GM21423 (cell line): ENCODE measurements around the gene C16orf78.

Source experiments
- ATAC-seq: cut with Tn5 transposase; IDR thresholded peaks from one replicate; pipeline ENCODE4 v1.9.1; 2021; ENCODE audit warnings: mild to moderate bottlenecking, moderate library complexity; ENCODE audit not compliant: unreplicated experiment

Gene C16orf78

DNA sequence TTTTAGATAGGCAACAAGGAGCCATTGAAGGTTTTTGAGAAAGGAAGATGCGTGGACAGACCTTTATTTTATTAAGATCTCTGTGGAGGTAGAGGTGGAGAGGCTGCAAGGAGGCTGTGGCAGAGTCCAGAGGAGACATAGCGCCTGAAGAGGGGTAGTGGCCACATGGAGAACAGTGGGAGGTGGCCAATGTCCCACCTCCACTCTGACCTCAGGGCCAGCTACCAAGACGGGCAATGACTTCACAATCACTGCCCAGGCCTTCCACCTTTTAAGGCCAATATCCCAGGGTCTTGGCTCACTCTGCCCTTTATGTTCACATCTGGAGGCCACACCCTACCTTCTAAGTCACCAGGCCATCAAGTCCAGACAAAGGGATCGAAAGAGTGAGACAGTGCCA is at the start of gene C16orf78:
C16orf78 (plus strand) TSS at position 301 of the 400 bp plus-strand sequence. CDS start 136 bp downstream, outside the sequence.
- ATAC-seq = no peak

DNA sequence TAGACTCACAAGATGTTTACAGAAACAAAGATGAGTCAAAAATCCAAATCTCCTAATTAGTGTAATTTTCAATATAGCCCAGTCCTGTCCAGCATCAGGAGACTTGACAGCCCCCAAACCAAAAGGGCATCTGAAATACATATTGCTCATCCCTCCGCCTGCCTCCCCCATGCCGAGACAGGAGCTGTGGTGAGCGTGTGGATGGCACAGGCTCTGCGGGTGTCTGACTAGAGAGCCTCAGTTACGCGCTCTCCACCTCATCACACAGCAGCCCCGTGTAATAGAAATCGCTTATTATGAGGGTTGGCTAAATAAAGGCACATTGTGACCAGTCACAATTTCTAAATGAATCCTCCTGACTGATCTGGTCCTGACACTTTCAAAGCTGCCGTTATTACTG is 48.9 kb upstream of the C16orf78 start:
- no peak for ATAC-seq

GRCh38 chr16:49327466-49327865 is 46.1 kb upstream of the C16orf78 start:
- ATAC-seq = no peak

DNA sequence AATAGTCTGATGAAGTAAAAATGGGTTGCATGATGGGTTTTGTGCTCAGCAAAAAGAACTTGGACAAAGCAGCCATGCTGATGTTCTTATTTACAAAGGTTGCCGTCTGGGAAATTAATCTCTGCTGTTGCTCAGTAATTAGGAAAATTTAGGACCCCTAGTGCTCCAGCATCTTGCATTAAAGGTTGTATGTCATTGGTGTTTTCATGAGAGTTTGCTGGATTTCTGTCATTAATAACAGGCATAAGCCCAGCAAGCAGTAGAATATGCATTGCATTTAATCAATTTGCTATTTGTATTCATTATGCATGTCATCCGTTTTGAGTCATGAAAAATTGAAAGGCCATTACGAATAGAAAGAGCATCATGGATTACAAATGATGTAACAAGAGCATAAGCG is 45.3 kb upstream of the C16orf78 start:
- ATAC-seq = no peak

GRCh38 chr16:49330562-49331201 is 42.9 kb upstream of the C16orf78 start:
- ATAC-seq = no peak

GRCh38 chr16:49332589-49333258 is 40.9 kb upstream of the C16orf78 start:
- no peak for ATAC-seq

DNA sequence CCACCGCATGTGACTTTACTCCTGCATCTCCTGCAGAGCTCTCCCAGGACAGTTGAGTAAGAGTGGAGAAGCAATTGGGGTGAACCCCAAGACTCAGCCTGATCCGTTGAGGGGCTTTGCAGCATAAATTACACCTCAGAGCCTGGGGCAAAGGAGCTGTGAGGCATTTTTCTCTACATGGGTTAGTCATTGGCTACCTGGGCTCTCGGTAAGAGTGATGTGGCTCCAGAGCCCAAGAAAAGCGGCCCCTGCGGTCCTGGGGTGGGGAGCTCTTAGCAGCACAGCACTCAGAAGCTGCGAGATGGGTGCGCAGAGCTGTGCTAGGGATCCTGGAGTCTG is 40.4 kb upstream of the C16orf78 start:
- no peak for ATAC-seq

DNA sequence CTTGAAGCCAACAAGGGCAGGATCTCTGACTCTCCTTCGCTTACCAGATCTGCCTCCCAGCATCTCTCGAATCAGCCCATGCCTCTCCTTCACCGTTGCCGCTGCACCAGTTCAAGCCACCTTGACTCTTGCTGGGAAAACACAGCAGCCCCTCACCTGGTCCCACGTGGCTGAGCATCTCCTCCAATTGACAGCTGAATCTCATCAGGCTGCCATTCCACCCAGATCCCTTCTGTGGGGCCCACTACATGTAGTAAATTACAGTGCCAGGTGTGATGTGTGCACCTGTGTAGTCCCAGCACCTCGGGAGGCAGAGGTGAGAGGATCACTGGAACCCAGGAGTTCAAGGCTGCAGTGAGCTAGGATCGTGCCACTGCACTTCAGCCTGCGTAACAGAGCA is 37.8 kb upstream of the C16orf78 start:
- no peak for ATAC-seq

DNA sequence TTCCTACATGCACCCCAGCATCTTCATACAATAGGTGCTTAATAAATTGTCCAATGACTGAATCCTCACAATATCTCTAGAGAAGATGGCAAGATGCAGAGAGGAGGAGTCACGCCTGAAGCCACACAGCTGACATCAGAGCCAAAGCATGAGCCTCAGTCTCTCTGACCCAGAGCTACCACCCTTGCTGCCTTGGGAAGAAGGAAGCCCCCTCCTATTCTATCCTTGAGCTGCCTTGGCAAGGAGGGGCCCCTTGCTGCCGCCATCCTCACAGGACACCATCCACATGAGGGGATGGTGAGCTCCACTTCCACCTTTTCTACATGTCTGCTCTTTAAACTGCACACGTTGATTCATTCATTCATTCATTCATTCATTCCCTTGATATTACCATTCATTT is 37.0 kb upstream of the C16orf78 start:
- ATAC-seq = no peak

DNA sequence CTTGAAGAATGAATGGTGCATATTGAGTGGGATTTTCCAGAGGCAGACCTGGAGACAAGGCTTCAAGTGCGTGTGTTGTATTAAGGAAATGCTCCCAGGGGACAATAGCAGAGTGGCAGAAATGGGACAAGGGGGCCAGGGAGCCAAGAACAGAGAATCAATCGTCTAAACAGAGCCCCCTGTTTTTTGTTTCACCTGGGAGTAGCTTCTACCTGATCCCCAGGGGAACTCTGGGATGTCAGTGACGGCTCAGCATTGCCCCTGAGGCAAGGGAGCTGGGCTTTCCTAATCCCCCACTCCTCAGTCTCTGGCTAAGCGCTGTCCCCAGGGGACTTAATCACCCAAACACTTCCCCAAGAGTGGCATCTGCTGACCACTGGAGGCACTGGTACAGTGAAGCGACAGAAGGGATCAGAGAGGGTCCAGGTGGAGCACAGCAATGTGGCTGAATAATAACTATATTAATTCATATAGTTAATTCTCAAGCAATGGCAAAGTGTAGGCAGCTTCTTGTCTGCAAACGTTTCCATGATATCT is 35.7 kb upstream of the C16orf78 start:
- ATAC-seq = no peak

GRCh38 chr16:49338611-49339265 is 34.9 kb upstream of the C16orf78 start:
- no peak for ATAC-seq

GRCh38 chr16:49340466-49340865 is 33.1 kb upstream of the C16orf78 start:
- no peak for ATAC-seq

DNA sequence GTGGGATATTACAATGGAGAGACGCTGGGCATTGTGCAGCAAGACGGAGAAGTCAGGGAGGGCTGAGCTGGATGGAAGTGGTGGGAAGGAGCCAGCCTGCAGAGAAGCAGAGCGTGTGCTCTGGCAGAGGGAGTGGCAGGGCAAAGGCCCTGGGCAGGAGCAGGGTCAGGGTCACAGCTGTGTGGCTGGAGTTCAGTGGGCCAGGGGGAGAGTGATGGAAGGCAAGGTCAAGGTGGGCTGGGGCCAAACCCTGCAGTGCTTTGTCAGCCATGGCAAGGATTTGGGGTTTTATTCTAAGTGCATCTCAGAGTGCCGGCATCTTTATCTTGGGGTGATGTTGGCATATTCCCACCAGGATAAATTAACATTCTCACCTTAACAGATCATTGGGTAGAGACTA is 31.9 kb upstream of the C16orf78 start:
- no peak for ATAC-seq

- ATAC-seq = no peak
Observed at GRCh38 chr16:49342336-49343265, 31.0 kb upstream of the C16orf78 start.

DNA sequence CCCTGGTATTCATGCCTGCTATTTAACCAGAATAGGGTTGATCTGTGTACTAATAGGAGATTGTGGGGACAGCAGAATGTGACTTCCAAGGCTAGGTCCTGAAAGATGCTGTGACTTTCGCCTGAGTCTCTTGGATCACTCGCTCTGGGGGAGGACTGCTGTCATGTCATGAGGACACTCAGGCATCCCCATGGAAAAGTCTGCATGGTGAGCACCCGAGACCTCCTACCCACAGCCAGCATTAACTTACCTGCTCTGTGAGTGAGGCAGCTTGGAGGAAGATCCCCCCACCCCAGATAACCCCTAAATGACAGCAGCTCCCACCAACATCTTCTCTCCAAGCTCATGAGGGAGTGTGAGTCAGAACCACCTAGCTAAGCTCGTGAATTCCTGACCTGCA is 30.3 kb upstream of the C16orf78 start:
- ATAC-seq = no peak

DNA sequence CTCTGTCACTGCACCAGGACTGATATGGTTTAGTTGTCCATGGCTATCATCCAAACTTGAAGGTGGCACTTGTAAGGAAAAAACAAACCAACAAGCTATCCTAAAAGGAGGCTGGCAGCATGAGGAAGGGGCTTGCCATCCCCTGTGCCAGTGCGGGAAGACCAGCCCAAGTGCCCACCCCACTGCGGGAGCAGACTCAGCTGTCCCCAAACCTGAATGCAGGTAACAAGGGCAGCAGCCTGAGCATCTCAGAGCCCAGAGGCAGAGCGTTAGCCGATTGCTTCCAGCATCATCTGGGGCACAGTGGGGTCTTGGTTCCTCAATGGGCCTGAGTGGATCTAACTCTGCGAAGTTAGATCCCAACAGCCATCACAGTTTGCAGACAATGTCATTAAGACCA is 29.2 kb upstream of the C16orf78 start:
- no peak for ATAC-seq

- ATAC-seq = no peak
Observed at GRCh38 chr16:49345829-49346228, 27.8 kb upstream of the C16orf78 start.

DNA sequence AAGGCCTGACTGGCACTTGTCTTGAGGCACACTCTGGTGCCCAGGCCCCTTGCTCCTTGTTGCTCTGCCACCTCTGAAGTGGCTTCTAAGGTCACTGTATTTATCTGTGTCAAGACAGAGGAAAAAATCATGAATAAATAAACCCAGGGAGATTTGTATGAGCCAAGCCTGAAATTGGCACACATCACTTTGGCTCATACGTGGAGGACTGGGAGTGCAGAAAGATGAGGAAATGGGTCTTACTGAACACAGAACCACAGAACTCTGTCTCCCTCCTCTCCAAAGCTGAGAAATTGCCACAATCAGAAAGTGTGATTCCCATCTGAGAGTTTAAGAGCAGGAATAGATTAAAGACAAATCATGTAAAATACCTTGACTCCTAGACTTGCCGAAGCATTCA is 27.1 kb upstream of the C16orf78 start:
- ATAC-seq = no peak

DNA sequence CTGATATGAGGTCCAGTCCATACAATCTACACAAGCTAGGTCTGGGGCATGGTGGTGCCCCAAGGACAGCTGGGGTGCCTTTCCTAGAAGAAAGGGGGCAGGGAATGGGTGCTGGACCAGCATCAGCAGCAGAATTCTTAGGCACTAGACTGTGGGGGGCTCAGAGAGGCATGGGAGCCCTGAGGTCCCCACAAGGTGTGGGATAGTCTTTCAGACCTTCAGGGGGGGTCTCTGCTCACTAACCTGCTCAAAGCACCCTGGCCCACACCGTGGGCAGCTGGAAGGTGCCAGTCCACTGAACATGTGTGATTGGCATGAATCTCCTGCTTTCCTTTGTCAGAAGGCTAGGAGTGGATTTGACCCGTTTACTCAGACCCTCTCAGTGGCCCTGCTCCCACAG is 26.1 kb upstream of the C16orf78 start:
- no peak for ATAC-seq

DNA sequence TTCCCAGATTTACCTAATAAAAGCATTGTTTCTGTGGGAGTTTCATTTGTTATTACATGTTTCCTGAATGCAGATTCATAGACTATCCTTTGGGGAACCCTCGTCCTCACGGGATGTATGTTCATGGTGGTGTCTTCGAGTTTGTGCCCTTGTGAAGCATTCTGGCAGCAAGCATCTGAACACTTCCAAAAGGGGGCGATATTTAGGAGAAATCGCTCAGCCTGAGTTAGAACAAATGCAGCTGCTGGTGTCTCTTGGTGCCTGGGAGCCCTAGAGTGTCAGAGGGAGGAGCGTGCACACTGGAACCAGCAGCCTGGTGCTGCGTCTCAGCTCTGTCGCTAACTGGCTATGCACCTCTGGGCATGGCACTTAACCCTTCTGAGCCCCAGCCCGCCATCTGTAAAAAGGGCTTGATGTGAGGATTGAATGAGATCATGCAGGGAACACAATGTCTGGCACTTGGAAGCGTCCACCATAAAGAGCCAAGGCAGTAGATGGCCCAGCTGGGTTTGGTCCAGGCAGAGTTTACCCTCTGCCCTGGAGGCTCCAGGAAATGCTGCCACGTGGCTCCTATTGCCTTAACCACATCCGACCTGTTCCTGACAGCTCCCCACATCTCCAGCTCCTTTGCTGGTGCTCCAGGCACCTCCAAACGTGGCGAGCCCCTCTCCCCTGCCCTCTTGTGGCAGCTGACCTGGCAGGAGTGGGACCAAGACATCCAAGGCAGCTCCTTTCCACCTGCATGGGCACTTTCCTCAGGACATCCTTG is 25.0 kb upstream of the C16orf78 start:
- no peak for ATAC-seq
